Measurements from ENCODE around the gene ZCCHC24.

DNA sequence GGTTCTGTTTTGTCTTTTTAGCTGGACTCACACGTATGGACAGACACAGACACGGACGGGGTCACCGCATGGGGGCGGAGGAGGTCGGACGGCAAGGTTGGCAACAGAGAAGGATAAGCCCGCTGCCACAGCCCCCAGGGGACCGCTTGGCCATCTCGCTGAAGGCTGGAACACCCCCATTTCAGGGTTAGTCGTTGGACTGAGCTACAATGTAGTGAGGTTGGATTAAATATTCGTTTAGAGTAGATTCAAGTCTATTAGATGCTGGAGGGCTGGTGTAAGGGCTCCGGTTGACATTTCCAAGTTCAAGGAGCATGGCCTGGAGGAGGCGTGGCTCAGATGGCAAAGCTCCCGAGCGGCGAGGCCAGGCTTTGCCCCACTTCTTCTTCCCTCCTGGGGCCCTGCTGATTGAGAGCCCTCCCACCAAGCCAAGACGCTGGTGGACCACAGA is 62.9 kb downstream of the ZCCHC24 start:
- TF ChIP-seq POLR2A (IDR thresholded peaks at IDR 0.05; ENCODE audit: low read depth) = no peak
- TF ChIP-seq, protein P1, sequence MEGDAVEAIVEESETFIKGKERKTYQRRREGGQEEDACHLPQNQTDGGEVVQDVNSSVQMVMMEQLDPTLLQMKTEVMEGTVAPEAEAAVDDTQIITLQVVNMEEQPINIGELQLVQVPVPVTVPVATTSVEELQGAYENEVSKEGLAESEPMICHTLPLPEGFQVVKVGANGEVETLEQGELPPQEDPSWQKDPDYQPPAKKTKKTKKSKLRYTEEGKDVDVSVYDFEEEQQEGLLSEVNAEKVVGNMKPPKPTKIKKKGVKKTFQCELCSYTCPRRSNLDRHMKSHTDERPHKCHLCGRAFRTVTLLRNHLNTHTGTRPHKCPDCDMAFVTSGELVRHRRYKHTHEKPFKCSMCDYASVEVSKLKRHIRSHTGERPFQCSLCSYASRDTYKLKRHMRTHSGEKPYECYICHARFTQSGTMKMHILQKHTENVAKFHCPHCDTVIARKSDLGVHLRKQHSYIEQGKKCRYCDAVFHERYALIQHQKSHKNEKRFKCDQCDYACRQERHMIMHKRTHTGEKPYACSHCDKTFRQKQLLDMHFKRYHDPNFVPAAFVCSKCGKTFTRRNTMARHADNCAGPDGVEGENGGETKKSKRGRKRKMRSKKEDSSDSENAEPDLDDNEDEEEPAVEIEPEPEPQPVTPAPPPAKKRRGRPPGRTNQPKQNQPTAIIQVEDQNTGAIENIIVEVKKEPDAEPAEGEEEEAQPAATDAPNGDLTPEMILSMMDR (IDR thresholded peaks at IDR 0.05) = peak in 1 of 3 experiments; percentile 17

Data from esophagus muscularis mucosa (tissue), 3 donors.